Gastroesophageal sphincter (tissue), 3 donors: ENCODE results near the gene HSPBP1.

Experiments
- POLR2A ChIP-seq, 2 donors: fragments of 450-650 bp; IDR thresholded peaks; one replicate each; pipeline ENCODE4 v1.6.1; 2017; ENCODE audit warnings: antibody characterized with exemption in 2 of 2, mild to moderate bottlenecking in 2 of 2, moderate library complexity in 1 of 2
- TF ChIP-seq, protein P1 (sequence below), 4 experiments: fragments of 200-600 bp in 2 of 4; fragments of 450-650 bp in 2 of 4; sonication (generic) in 1 of 4; IDR thresholded peaks; one replicate each; pipeline ENCODE4 v1.5.1; 2017 to 2019; ENCODE audit warnings: antibody characterized with exemption in 4 of 4, mild to moderate bottlenecking in 2 of 4, moderate library complexity in 2 of 4

DNA sequence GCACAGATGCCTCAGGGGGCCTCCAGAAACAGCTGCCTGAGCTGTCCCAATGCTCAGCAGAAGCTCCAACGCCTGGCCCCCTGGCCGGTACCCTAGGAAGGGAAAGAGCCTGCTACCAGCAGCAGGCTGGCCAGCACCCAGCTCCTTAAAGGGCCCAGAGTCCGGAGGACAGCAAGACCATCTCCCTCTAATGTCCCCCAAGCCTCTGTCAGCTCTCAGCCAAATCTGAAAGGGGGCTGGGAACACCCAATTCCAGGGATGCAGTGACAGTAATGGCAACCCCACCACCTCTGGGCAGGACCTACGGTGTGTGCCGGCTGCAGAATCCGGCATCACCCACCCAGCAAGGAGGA lies 25.3 kb downstream of the HSPBP1 start:
- no peak for TF ChIP-seq POLR2A (IDR thresholded peaks at IDR 0.05)
- TF ChIP-seq, protein P1, sequence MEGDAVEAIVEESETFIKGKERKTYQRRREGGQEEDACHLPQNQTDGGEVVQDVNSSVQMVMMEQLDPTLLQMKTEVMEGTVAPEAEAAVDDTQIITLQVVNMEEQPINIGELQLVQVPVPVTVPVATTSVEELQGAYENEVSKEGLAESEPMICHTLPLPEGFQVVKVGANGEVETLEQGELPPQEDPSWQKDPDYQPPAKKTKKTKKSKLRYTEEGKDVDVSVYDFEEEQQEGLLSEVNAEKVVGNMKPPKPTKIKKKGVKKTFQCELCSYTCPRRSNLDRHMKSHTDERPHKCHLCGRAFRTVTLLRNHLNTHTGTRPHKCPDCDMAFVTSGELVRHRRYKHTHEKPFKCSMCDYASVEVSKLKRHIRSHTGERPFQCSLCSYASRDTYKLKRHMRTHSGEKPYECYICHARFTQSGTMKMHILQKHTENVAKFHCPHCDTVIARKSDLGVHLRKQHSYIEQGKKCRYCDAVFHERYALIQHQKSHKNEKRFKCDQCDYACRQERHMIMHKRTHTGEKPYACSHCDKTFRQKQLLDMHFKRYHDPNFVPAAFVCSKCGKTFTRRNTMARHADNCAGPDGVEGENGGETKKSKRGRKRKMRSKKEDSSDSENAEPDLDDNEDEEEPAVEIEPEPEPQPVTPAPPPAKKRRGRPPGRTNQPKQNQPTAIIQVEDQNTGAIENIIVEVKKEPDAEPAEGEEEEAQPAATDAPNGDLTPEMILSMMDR (IDR thresholded peaks at IDR 0.05) = no peak
